ENCODE data around the gene NAT14.

DNA sequence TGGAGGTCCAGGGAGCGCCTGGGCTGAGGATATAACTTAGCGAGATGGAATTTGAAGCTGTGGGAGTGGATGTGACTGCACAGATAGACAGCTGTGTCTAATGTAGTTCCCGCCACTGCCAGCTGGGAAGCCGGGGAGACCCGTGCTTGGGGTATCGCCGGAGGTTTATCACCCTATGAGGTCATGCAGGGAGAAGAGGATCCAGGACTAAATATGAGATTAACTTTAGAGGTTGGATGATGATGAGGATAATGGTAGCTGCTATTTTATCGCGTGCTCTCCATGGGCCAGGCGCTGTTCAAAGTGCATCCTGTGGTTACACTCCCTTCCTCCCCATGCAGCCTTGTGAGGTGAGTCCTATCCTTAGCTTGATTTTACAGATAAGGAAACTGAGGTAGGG, 23.1 kb downstream of the NAT14 start:
- TF ChIP-seq CTCF (IDR thresholded peaks at IDR 0.05) (no peak), POLR2A (IDR thresholded peaks at IDR 0.05) (no peak)
